Measurements from ENCODE around the gene METTL8.
"Not testable (repeated sequence)": the region's sequence is repeated elsewhere in the genome, so short reads cannot be mapped to it uniquely, and the experiment has no call there.

The METTL8 gene

GRCh38 chr2:171322928-171323327 is 110.9 kb downstream of the METTL8 start:
- DNase-seq: no peak
- in situ Hi-C loops (cut with HindIII; ENCODE audit: low pct_ligation_motif_present, low pct_unique_long_range_greater_than_20kb, low sequenced_read_pairs): no loop called here

- DNase-seq: no peak
- in situ Hi-C loops (cut with HindIII; ENCODE audit: low pct_ligation_motif_present, low pct_unique_long_range_greater_than_20kb, low sequenced_read_pairs): no loop called here
Observed at GRCh38 chr2:171320731-171321130, 113.1 kb downstream of the METTL8 start.

GRCh38 chr2:171320208-171320621 is 113.6 kb downstream of the METTL8 start:
- DNase-seq: no peak
- in situ Hi-C loops (cut with HindIII; ENCODE audit: low pct_ligation_motif_present, low pct_unique_long_range_greater_than_20kb, low sequenced_read_pairs): no loop called here

DNA sequence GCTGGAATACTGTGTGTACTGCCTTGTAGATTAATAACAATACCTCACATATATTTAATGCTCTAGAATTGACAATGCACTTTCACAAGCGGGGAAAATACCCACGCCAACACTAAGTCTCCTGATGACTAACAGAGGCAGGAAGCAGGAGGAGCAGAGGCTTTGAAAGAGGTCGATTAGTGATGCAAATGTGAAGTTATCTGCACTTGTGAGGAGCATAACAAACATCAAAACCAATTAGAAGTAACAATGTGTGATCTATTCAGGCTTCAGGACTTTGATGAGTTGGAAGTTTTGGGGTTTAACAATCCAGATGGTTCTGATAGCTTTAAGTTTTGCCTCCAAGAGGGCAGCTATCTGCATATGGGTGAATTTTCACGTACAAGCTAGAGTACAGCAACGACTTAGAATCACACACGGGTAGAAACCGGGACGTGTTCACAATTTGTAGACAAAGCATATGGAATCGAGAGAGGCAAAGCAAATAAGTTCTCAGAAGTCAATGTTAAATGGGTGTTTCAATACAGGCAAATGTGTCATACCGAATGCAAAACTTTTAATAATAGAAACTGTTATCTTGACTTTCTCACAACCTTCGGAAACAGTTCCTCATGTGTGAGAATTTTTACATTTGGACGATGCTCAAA is 114.5 kb downstream of the METTL8 start:
- no peak for DNase-seq
- in situ Hi-C loops (cut with HindIII; ENCODE audit: low pct_ligation_motif_present, low pct_unique_long_range_greater_than_20kb, low sequenced_read_pairs): no loop called here

- in situ Hi-C loops (cut with HindIII; ENCODE audit: low pct_ligation_motif_present, low pct_unique_long_range_greater_than_20kb, low sequenced_read_pairs): no loop called here
- DNase-seq: no peak
Observed at GRCh38 chr2:171318463-171318934, 115.3 kb downstream of the METTL8 start.

GRCh38 chr2:171317492-171318125 is 116.2 kb downstream of the METTL8 start:
- in situ Hi-C loops (cut with HindIII; ENCODE audit: low pct_ligation_motif_present, low pct_unique_long_range_greater_than_20kb, low sequenced_read_pairs): no loop called here

GRCh38 chr2:171316755-171317337 is 116.9 kb downstream of the METTL8 start:
- in situ Hi-C loops (cut with HindIII; ENCODE audit: low pct_ligation_motif_present, low pct_unique_long_range_greater_than_20kb, low sequenced_read_pairs): no loop called here
- no peak for DNase-seq

More at GRCh38 chr2:171317492-171318125, 116.2 kb downstream of the METTL8 start:
- no peak for DNase-seq

DNA sequence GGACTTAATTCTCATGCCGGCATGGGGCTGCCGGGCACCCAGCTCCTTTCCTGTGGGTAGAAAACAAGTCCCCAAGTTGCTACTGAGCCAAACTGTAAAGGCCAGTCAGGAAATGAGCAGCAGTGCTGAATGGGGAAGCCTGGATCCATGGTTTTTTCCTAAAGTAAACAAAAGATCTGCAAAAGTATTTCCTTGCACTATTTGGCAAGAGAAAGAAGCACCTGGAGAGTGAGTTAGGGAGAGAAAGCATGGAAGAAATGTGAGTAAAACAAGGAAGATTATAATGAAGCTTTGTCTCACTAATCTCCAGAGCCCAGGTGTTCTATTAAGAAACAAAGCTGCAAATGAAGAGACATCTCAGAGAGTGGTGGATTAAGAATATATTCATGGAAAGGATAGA is 117.6 kb downstream of the METTL8 start:
- in situ Hi-C loops (cut with HindIII; ENCODE audit: low pct_ligation_motif_present, low pct_unique_long_range_greater_than_20kb, low sequenced_read_pairs): no loop called here
- no peak for DNase-seq

- in situ Hi-C loops (cut with HindIII; ENCODE audit: low pct_ligation_motif_present, low pct_unique_long_range_greater_than_20kb, low sequenced_read_pairs): no loop called here
- no peak for DNase-seq
Observed at GRCh38 chr2:171315781-171316180, 118.0 kb downstream of the METTL8 start.

DNA sequence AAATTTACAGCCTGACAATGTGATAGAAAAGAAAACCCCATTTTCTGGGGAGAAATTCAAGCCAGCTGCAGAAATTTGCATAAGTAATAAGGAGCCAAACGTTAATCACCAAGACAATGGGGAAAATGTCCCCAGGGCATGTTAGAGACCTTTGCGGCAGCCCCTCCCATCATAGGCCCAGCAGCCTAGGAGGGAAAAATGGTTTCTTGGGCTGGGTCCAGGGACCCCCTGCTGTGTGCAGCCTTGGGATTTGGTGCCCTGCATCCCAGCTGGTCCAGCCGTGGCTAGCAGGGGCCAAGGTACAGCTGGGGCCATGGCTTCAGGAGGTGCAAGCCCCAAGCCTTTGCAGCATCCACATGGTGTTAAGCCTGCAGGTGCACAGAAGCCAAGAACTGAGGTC is 121.6 kb downstream of the METTL8 start:
- in situ Hi-C loops (cut with HindIII; ENCODE audit: low pct_ligation_motif_present, low pct_unique_long_range_greater_than_20kb, low sequenced_read_pairs); DNase-seq: not testable (repeated sequence)

- DNase-seq; in situ Hi-C loops (cut with HindIII; ENCODE audit: low pct_ligation_motif_present, low pct_unique_long_range_greater_than_20kb, low sequenced_read_pairs): not testable (repeated sequence)
Observed at GRCh38 chr2:171311589-171311988, 122.2 kb downstream of the METTL8 start.

DNA sequence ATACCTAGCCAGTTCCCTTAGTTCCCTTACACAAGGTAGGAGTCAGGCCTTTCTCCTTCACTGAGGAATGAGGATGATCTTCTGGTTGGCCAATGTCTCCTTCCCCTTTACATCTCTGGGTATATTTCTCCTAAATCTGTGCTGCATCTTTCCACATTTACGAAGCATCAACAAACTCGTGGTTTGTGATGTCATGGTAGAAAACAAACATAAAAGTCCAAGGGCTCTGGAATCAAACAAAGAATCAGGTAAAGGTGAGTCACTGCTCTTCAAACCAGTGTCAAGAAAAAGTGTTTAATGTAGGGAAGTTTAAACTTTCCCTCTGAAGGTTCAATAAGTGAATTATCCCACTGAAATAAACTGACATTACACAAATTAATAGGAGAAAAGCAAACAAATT is 122.9 kb downstream of the METTL8 start:
- no peak for DNase-seq
- in situ Hi-C loops (cut with HindIII; ENCODE audit: low pct_ligation_motif_present, low pct_unique_long_range_greater_than_20kb, low sequenced_read_pairs): no loop called here

DNA sequence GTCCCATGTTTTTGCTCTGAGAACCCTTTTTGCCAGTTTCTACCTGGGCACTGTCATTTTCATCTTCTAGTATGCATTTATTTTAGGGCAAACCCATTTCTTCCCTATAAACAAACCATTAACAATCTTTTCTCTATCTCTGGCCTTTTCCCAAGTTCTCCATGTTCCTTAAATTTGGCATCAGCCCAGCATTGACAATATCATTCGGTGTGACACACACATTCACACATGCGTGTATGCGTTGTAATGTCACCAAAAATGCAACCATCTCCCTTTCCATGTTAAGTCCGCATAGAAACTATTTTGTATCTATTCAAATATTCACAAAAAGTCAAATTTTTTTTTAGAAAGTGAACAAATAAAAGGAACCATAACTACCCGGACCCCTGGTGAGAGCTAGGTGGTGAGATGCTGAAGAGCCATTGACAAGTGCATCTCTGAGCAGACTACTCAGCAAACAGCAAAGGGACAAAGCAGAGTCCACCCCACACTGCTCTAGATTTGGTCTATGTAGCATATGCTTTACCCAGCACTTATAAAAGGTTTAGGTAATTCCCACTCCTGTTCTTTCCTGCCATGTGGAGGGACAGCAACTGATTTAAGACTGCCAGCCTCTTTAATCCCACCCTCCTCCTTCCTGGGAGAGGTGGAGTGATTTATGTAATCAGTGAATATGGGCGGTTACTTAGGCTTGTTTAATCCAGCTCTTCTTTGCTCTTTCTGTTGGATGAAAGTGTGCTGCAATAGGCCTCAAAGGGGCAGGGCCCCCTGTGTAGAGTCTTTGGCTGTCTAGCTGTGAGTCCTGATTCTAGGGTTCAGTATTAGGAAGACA is 124.1 kb downstream of the METTL8 start:
- in situ Hi-C loops (cut with HindIII; ENCODE audit: low pct_ligation_motif_present, low pct_unique_long_range_greater_than_20kb, low sequenced_read_pairs): no loop called here

DNA sequence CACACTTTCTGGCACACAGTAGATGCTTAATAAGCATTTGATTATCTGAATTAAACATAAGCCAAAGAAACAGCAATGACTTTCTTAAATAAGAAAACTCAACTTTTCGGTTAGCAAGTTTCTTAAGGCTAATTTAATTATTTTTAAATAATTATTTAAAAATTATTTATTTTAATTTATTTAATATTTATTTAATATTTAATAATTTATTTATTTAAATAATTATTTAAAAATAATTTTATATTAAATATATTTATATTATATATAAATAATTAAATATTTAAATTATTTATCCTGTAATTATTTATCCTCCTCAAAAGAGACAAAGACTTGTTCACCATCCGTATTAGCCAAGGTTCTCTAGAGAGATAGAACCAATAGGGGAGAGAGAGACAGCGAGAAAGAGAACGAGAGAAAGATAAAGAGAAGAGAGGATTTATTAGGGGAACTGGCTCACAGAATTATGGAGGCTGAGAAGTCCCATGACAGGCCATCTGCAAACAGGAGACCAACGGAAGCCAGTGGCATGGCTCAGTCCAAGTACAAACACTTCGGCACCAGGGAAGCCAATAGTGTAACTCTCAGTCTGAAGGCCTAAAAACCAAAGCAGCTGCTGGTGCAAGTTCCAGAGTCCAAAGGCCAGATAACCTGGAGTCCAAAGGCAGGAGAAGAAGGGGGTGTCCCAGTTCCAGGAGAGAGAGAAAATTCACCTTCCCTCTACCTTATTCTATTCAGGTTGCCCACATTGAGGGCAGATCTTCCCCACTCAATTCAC is 125.3 kb downstream of the METTL8 start:
- in situ Hi-C loops (cut with HindIII; ENCODE audit: low pct_ligation_motif_present, low pct_unique_long_range_greater_than_20kb, low sequenced_read_pairs): no loop called here
- no peak for DNase-seq

More for the DNA sequence above, 124.1 kb downstream of the METTL8 start:
- no peak for DNase-seq

- in situ Hi-C loops (cut with HindIII; ENCODE audit: low pct_ligation_motif_present, low pct_unique_long_range_greater_than_20kb, low sequenced_read_pairs): no loop called here
- DNase-seq: no peak
Observed at GRCh38 chr2:171307560-171307959, 126.2 kb downstream of the METTL8 start.

- peak; percentile 18 for DNase-seq
- in situ Hi-C loops (cut with HindIII; ENCODE audit: low pct_ligation_motif_present, low pct_unique_long_range_greater_than_20kb, low sequenced_read_pairs): no loop called here
Observed at GRCh38 chr2:171297956-171298355, 135.8 kb downstream of the METTL8 start.

DNA sequence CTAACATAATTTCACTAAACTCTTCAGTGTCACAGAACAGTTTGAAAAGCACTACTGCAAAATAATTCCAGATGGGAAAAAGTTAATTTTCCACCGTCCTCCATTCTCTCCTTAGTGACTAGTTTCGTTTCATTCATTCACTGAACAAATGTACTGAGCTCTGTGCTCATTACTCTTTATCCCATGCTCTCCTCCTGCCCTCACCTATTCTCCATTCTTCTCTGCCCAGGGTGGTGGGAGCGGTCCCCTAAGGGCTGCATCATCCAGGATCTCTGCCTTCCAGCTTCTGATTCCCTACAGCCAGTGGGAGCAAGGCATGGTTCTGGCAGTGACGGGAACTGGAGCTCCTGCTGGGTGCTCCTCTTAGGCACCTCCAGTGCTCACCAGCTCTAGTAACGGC is 139.2 kb downstream of the METTL8 start:
- DNase-seq: no peak
- in situ Hi-C loops (cut with HindIII; ENCODE audit: low pct_ligation_motif_present, low pct_unique_long_range_greater_than_20kb, low sequenced_read_pairs): no loop called here

DNA sequence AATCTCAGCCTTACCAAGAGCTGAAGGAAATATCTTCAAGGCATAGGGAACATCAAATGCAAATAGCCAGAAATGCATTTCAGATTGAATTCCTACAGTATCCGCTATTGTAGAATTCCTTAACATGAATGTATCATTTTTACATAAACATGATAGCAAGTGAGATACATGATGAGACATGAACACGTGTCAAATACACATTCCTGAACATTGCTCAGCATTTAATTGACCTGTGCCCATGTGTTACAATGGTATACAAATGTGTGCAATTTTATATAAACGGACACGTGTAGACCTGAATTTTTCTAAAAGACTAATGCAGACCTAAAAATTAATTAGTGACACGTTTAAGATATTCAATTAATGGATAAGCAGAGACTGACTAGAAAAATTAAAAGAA is 140.1 kb downstream of the METTL8 start:
- DNase-seq: no peak
- in situ Hi-C loops (cut with HindIII; ENCODE audit: low pct_ligation_motif_present, low pct_unique_long_range_greater_than_20kb, low sequenced_read_pairs): no loop called here

Data from ACHN (cell line).